Measurements from ENCODE around the gene FGD6.

FGD6 gene

GRCh38 chr12:95151406-95151805 is 65.9 kb downstream of the FGD6 start:
- Mint-ChIP-seq H3K36me3 (ENCODE audit: low read depth) (peaks cover 22% of the 10 kb centered on the region), H3K9me3 (no peaks in the 10 kb centered on the region), H3K4me1 (peaks cover 10% of the 10 kb centered on the region), H3K4me3 (no peak overlapping the region), H3K27ac (no peak overlapping the region), H3K27me3 (ENCODE audit: low read depth) (no peaks in the 10 kb centered on the region)
- no peak for TF ChIP-seq CTCF (IDR thresholded peaks at IDR 0.05; ENCODE audit: unreplicated experiment in 3 of 3)

GRCh38 chr12:95150501-95150900 is 66.8 kb downstream of the FGD6 start:
- Mint-ChIP-seq H3K27ac (no peak overlapping the region), H3K9me3 (no peaks in the 10 kb centered on the region), H3K27me3 (ENCODE audit: low read depth) (no peaks in the 10 kb centered on the region), H3K4me1 (peaks cover 18% of the 10 kb centered on the region), H3K4me3 (no peak overlapping the region), H3K36me3 (ENCODE audit: low read depth) (peaks cover 25% of the 10 kb centered on the region)
- TF ChIP-seq CTCF (IDR thresholded peaks at IDR 0.05; ENCODE audit: unreplicated experiment in 3 of 3), result no peak

GRCh38 chr12:95147866-95148265 is 69.4 kb downstream of the FGD6 start:
- no peaks in the 10 kb centered on the region for H3K27me3 Mint-ChIP-seq (ENCODE audit: low read depth)
- H3K4me3 Mint-ChIP-seq, result no peak overlapping the region
- H3K27ac Mint-ChIP-seq, result no peak overlapping the region
- peaks cover 21% of the 10 kb centered on the region for H3K36me3 Mint-ChIP-seq (ENCODE audit: low read depth)
- TF ChIP-seq CTCF (IDR thresholded peaks at IDR 0.05; ENCODE audit: unreplicated experiment in 3 of 3), result no peak
- peaks cover 36% of the 10 kb centered on the region for H3K4me1 Mint-ChIP-seq
- H3K9me3 Mint-ChIP-seq, result no peaks in the 10 kb centered on the region

- Mint-ChIP-seq H3K9me3 (no peaks in the 10 kb centered on the region), H3K4me3 (no peak overlapping the region), H3K27me3 (ENCODE audit: low read depth) (no peaks in the 10 kb centered on the region)
Measured at GRCh38 chr12:95146769-95147168, 70.5 kb downstream of the FGD6 start.

GRCh38 chr12:95143621-95144205 is 73.6 kb downstream of the FGD6 start:
- Mint-ChIP-seq H3K4me1 (peaks cover 44% of the 10 kb centered on the region), H3K4me3 (no peak overlapping the region), H3K36me3 (ENCODE audit: low read depth) (peaks cover 23% of the 10 kb centered on the region), H3K27ac (peak overlapping the region; percentile 35 to 88 (median 83)), H3K27me3 (ENCODE audit: low read depth) (no peaks in the 10 kb centered on the region), H3K9me3 (no peaks in the 10 kb centered on the region)
- TF ChIP-seq CTCF (IDR thresholded peaks at IDR 0.05; ENCODE audit: unreplicated experiment in 3 of 3), result no peak

More at GRCh38 chr12:95146769-95147168, 70.5 kb downstream of the FGD6 start:
- no peak for TF ChIP-seq CTCF (IDR thresholded peaks at IDR 0.05; ENCODE audit: unreplicated experiment in 3 of 3)
- Mint-ChIP-seq H3K36me3 (ENCODE audit: low read depth) (peaks cover 14% of the 10 kb centered on the region), H3K27ac (peak overlapping the region in 2 of 3 experiments; percentile 9 to 36), H3K4me1 (peaks cover 38% of the 10 kb centered on the region)

GRCh38 chr12:95142431-95143151 is 74.7 kb downstream of the FGD6 start:
- peaks cover 31% of the 10 kb centered on the region for H3K36me3 Mint-ChIP-seq (ENCODE audit: low read depth)
- TF ChIP-seq CTCF (IDR thresholded peaks at IDR 0.05; ENCODE audit: unreplicated experiment in 3 of 3), result no peak
- no peaks in the 10 kb centered on the region for H3K9me3 Mint-ChIP-seq
- H3K27ac Mint-ChIP-seq, result peak overlapping the region in 1 of 3 experiments; percentile 83
- H3K4me1 Mint-ChIP-seq, result peaks cover 44% of the 10 kb centered on the region
- no peaks in the 10 kb centered on the region for H3K27me3 Mint-ChIP-seq (ENCODE audit: low read depth)
- no peak overlapping the region for H3K4me3 Mint-ChIP-seq

Measured in nephron (organoid).